ENCODE data around the gene CDKN2A.
A peak's percentile ranks its signal among the peaks of the same experiment; 100 is the strongest.

The CDKN2A gene

GRCh38 chr9:22005702-22006606 lies 11.8 kb upstream of the CDKN2A start:
- ATAC-seq (no peak), DNase-seq (no peak)

GRCh38 chr9:22005021-22005701 lies 11.0 kb upstream of the CDKN2A start:
- ATAC-seq (no peak), DNase-seq (no peak)

GRCh38 chr9:22002038-22002437 lies 7.8 kb upstream of the CDKN2A start:
- ATAC-seq (no peak), DNase-seq (no peak)

GRCh38 chr9:21998026-21998425 lies 3.8 kb upstream of the CDKN2A start:
- no peak for ATAC-seq
- no peak for DNase-seq

GRCh38 chr9:21997480-21997879 lies 3.3 kb upstream of the CDKN2A start:
- DNase-seq: no peak
- ATAC-seq: no peak

GRCh38 chr9:21996858-21997257 lies 2.7 kb upstream of the CDKN2A start:
- ATAC-seq (no peak), DNase-seq (no peak)

GRCh38 chr9:21996438-21996837 lies 2.2 kb upstream of the CDKN2A start:
- ATAC-seq (no peak), DNase-seq (no peak)

- DNase-seq: peak; percentile 27
- ATAC-seq: peak; percentile 12
Measured at GRCh38 chr9:21995666-21996398, 1.6 kb upstream of the CDKN2A start.

GRCh38 chr9:21995006-21995665 lies 944 bp upstream of the CDKN2A start:
- DNase-seq: peak; percentile 77
- peak; percentile 62 for ATAC-seq

- peak; percentile 63 for DNase-seq
- peak; percentile 67 for ATAC-seq
Measured at GRCh38 chr9:21994556-21995005, 389 bp upstream of the CDKN2A start, which contains the start of gene CDKN2B-AS1. Gene CDKN2B-AS1 (plus strand): TSS chr9:21994791.

GRCh38 chr9:21993007-21993406 lies 1.2 kb downstream of the CDKN2A start:
- no peak for ATAC-seq

GRCh38 chr9:21991072-21991959 lies 2.9 kb downstream of the CDKN2A start:
- DNase-seq (no peak), ATAC-seq (no peak)

More at GRCh38 chr9:21993007-21993406, 1.2 kb downstream of the CDKN2A start:
- no peak for DNase-seq

- no peak for DNase-seq
- ATAC-seq: no peak
Measured at GRCh38 chr9:21989440-21990189, 4.6 kb downstream of the CDKN2A start.

- no peak for ATAC-seq
Measured at GRCh38 chr9:21988056-21988990, 5.9 kb downstream of the CDKN2A start.

GRCh38 chr9:21985964-21986667 lies 8.1 kb downstream of the CDKN2A start:
- no peak for DNase-seq
- ATAC-seq: no peak

More at GRCh38 chr9:21988056-21988990, 5.9 kb downstream of the CDKN2A start:
- DNase-seq: no peak

GRCh38 chr9:21984101-21984500 lies 10.1 kb downstream of the CDKN2A start:
- DNase-seq (no peak), ATAC-seq (no peak)

GRCh38 chr9:21983561-21983935 lies 10.6 kb downstream of the CDKN2A start:
- DNase-seq (no peak), ATAC-seq (no peak)

- no peak for ATAC-seq
Measured at GRCh38 chr9:21982861-21983560, 11.2 kb downstream of the CDKN2A start.

More at GRCh38 chr9:21982861-21983560, 11.2 kb downstream of the CDKN2A start:
- no peak for DNase-seq

Measured in stimulated activated naive CD8-positive, alpha-beta T cell treated with anti-CD3 and anti-CD28 coated beads, Interleukin-15, Interleukin-2, amounts not matched to agents 100 U/mL and 50 U/mL, for 24 hours (primary cell).